Measurements from ENCODE around the gene OSGEP.

- TF ChIP-seq, protein P1, sequence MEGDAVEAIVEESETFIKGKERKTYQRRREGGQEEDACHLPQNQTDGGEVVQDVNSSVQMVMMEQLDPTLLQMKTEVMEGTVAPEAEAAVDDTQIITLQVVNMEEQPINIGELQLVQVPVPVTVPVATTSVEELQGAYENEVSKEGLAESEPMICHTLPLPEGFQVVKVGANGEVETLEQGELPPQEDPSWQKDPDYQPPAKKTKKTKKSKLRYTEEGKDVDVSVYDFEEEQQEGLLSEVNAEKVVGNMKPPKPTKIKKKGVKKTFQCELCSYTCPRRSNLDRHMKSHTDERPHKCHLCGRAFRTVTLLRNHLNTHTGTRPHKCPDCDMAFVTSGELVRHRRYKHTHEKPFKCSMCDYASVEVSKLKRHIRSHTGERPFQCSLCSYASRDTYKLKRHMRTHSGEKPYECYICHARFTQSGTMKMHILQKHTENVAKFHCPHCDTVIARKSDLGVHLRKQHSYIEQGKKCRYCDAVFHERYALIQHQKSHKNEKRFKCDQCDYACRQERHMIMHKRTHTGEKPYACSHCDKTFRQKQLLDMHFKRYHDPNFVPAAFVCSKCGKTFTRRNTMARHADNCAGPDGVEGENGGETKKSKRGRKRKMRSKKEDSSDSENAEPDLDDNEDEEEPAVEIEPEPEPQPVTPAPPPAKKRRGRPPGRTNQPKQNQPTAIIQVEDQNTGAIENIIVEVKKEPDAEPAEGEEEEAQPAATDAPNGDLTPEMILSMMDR (IDR thresholded peaks at IDR 0.05) = no peak
- TF ChIP-seq POLR2A (IDR thresholded peaks at IDR 0.05) = no peak
These were observed 18.0 kb upstream of the OSGEP start for GRCh38 chr14:20472536-20473169.
